Liver (tissue), 2 donors: ENCODE measurements around the gene CENPX.

Experiments
- RAD21 ChIP-seq, 2 donors: IDR thresholded peaks; 2 replicates each; pipeline ENCODE4 v1.6.1; 2016; ENCODE audit warnings: antibody characterized with exemption in 2 of 2, mild to moderate bottlenecking in 2 of 2
- TAF1 ChIP-seq: conservative IDR thresholded peaks from 2 replicates; pipeline ENCODE4 v1.6.1; 2016; ENCODE audit warnings: antibody characterized with exemption, mild to moderate bottlenecking
- donor health status: healthy.

GRCh38 chr17:82070611-82071010 lies 47.9 kb upstream of the CENPX start:
- TF ChIP-seq TAF1 (no peak), RAD21 (IDR thresholded peaks at IDR 0.05) (no peak)
